GM23248 (cell line): ENCODE measurements around the gene SS18L1. TPM values are rescaled to one million over a fixed set of nuclear protein-coding genes. Genes with fewer than 3 reads are reported as not detected.

ENCODE experiments used
- DNase-seq: peaks from one replicate; pipeline ENCODE4 v3.0.0-alpha.2; 2015
- H2AFZ ChIP-seq: fragments of 200-600 bp; sonication (generic); 2 replicates; pipeline ENCODE4 v1.6.1; 2016; ENCODE audit warnings: antibody characterized with exemption
- H3F3A ChIP-seq: fragments of 200-600 bp; sonication (generic); 2 replicates; pipeline ENCODE4 v1.6.1; 2016; ENCODE audit warnings: mild to moderate bottlenecking, antibody characterized with exemption, mixed run types; ENCODE audit not compliant: insufficient read depth
- H3K27ac ChIP-seq: fragments of 200-600 bp; sonication (generic); 2 replicates; pipeline ENCODE4 v1.5.1; 2016; ENCODE audit warnings: mild to moderate bottlenecking
- H3K27me3 ChIP-seq: fragments of 200-600 bp; sonication (generic); replicated peaks from 2 replicates; pipeline ENCODE4 v1.6.1; 2016; ENCODE audit warnings: mild to moderate bottlenecking; ENCODE audit not compliant: insufficient read depth
- H3K36me3 ChIP-seq: fragments of 200-600 bp; sonication (generic); 2 replicates; pipeline ENCODE4 v1.6.1; 2016; ENCODE audit warnings: low read depth, mild to moderate bottlenecking
- H3K4me1 ChIP-seq: fragments of 200-600 bp; sonication (generic); 2 replicates; pipeline ENCODE4 v1.6.1; 2016; ENCODE audit warnings: mild to moderate bottlenecking; ENCODE audit not compliant: insufficient read depth
- H3K4me2 ChIP-seq: fragments of 200-600 bp; sonication (generic); one replicate; pipeline ENCODE4 v1.6.1; 2016; ENCODE audit warnings: mild to moderate bottlenecking; ENCODE audit not compliant: unreplicated experiment
- H3K4me3 ChIP-seq: fragments of 200-600 bp; sonication (generic); 2 replicates; pipeline ENCODE4 v1.5.1; 2016; ENCODE audit warnings: mild to moderate bottlenecking
- H3K79me2 ChIP-seq: fragments of 200-600 bp; sonication (generic); 2 replicates; pipeline ENCODE4 v1.6.1; 2016; ENCODE audit warnings: mild to moderate bottlenecking; ENCODE audit not compliant: insufficient read depth
- H3K9ac ChIP-seq: fragments of 200-600 bp; sonication (generic); 2 replicates; pipeline ENCODE4 v1.6.1; 2016; ENCODE audit warnings: mild to moderate bottlenecking
- H3K9me2 ChIP-seq: fragments of 200-600 bp; sonication (generic); 2 replicates; pipeline ENCODE4 v1.6.1; 2016; ENCODE audit warnings: mixed run types, mild to moderate bottlenecking, moderate library complexity; ENCODE audit not compliant: insufficient read depth
- H3K9me3 ChIP-seq: fragments of 200-600 bp; sonication (generic); one replicate; pipeline ENCODE4 v1.6.1; 2017; ENCODE audit warnings: low read depth
- H4K20me1 ChIP-seq: fragments of 200-600 bp; sonication (generic); 2 replicates; pipeline ENCODE4 v1.6.0; 2016; ENCODE audit not compliant: insufficient read depth
- EZH2 ChIP-seq: fragments of 200-600 bp; sonication (generic); IDR thresholded peaks from 2 replicates; pipeline ENCODE4 v1.6.1; 2018; ENCODE audit warnings: antibody characterized with exemption, mild to moderate bottlenecking; ENCODE audit not compliant: insufficient read depth, poor library complexity, severe bottlenecking
- EZH2phosphoT487 ChIP-seq: fragments of 200-600 bp; sonication (generic); IDR thresholded peaks from 2 replicates; pipeline ENCODE4 v1.6.1; 2018; ENCODE audit warnings: antibody characterized with exemption, moderate library complexity, mild to moderate bottlenecking, low read depth; ENCODE audit not compliant: insufficient read depth
- WGBS, 2 experiments: methylation state at CpG; one replicate each; pipeline ENCODE4 v1.1.6; 2015 to 2017; ENCODE audit warnings: low lambda C conversion rate in 2 of 2, low coverage in 1 of 2; ENCODE audit errors: missing lambda C conversion rate in 2 of 2; 5-methylcytosine and 5-hydroxymethylcytosine counted together
- in situ Hi-C: fragments of 300-500 bp; cut with MboI; formaldehyde crosslinking; loops from 2 replicates; pipeline ENCODE4 v1.15.0; 2020
- polyA plus RNA-seq: library from polyadenylated mRNA; unstranded; fragments of >200 nt; fragmentation: Nextera tagmentation; extraction: Ambion mirVana; gene quantifications from 2 replicates; pipeline ENCODE4 v1.2.1, GENCODE V29; 2016
- total RNA-seq: library from RNA; depleted of rRNA; stranded (reverse); fragments of >200 nt; shearing (Covaris generic); gene quantifications from 2 replicates; pipeline ENCODE4 v1.2.3, GENCODE V29; 2014

SS18L1 gene
- total and polyA plus RNA-seq, 2 experiments from 2014 or later: 2.3 to 8.8 TPM

GRCh38 chr20:62195736-62196135, 52.2 kb downstream of the SS18L1 start:
- no peaks in the 10 kb centered on the region for H4K20me1 ChIP-seq
- H3K9me3 ChIP-seq: no peaks in the 10 kb centered on the region
- no peak overlapping the region for H3K9ac ChIP-seq
- no peaks in the 10 kb centered on the region for H3K9me2 ChIP-seq
- 95 to 97% methylated on average over 10 of the region's 10 CpGs for whole genome bisulfite sequencing, 2 experiments
- H2AFZ ChIP-seq: no peak overlapping the region
- no peak overlapping the region for H3K4me2 ChIP-seq
- no peaks in the 10 kb centered on the region for H3K4me1 ChIP-seq
- in situ Hi-C loops: no loop called here
- no peak for DNase-seq
- no peak for TF ChIP-seq EZH2phosphoT487
- H3K27me3 ChIP-seq: no peaks in the 10 kb centered on the region
- H3K79me2 ChIP-seq: peaks cover 34% of the 10 kb centered on the region
- H3K4me3 ChIP-seq: no peak overlapping the region
- H3K27ac ChIP-seq: no peak overlapping the region
- no peaks in the 10 kb centered on the region for H3F3A ChIP-seq
- H3K36me3 ChIP-seq: peaks cover 25% of the 10 kb centered on the region

- Histone ChIP-seq H3K4me3 (no peak overlapping the region), H3K79me2 (peaks cover 29% of the 10 kb centered on the region), H3K4me2 (no peak overlapping the region), H3K9ac (no peak overlapping the region), H2AFZ (no peak overlapping the region), H3K27ac (no peak overlapping the region), H3K9me3 (no peaks in the 10 kb centered on the region), H4K20me1 (no peaks in the 10 kb centered on the region), H3F3A (no peaks in the 10 kb centered on the region), H3K9me2 (no peaks in the 10 kb centered on the region), H3K27me3 (no peaks in the 10 kb centered on the region), H3K4me1 (no peaks in the 10 kb centered on the region), H3K36me3 (peaks cover 25% of the 10 kb centered on the region)
- TF ChIP-seq EZH2 (no peak), EZH2phosphoT487 (no peak)
- no peak for DNase-seq
- in situ Hi-C loops: no loop called here
- 93 to 94% methylated on average over 10 of the region's 10 CpGs for WGBS, 2 experiments
Observed at GRCh38 chr20:62196286-62196685, 52.7 kb downstream of the SS18L1 start.

GRCh38 chr20:62197311-62197710, 53.7 kb downstream of the SS18L1 start:
- Histone ChIP-seq H4K20me1 (no peaks in the 10 kb centered on the region), H3K4me3 (no peak overlapping the region), H3K79me2 (peaks cover 19% of the 10 kb centered on the region), H3K9me3 (no peaks in the 10 kb centered on the region), H3K4me1 (no peaks in the 10 kb centered on the region), H3K27ac (no peak overlapping the region), H3K9me2 (no peaks in the 10 kb centered on the region), H3F3A (no peaks in the 10 kb centered on the region), H3K4me2 (no peak overlapping the region), H3K36me3 (peaks cover 25% of the 10 kb centered on the region), H2AFZ (no peak overlapping the region), H3K27me3 (no peaks in the 10 kb centered on the region), H3K9ac (no peak overlapping the region)
- TF ChIP-seq EZH2phosphoT487 (no peak), EZH2 (no peak)
- in situ Hi-C loops: no loop called here
- no peak for DNase-seq
- WGBS, 2 experiments: 92 to 93% methylated on average over 9 of the region's 9 CpGs

GRCh38 chr20:62197801-62198200, 54.2 kb downstream of the SS18L1 start:
- H3K9ac ChIP-seq: no peak overlapping the region
- no peaks in the 10 kb centered on the region for H3K27me3 ChIP-seq
- no peaks in the 10 kb centered on the region for H3K9me3 ChIP-seq
- H2AFZ ChIP-seq: no peak overlapping the region
- no peak overlapping the region for H3K4me3 ChIP-seq
- H3K27ac ChIP-seq: no peak overlapping the region
- no peaks in the 10 kb centered on the region for H3K9me2 ChIP-seq
- peaks cover 25% of the 10 kb centered on the region for H3K36me3 ChIP-seq
- WGBS, 2 experiments: 95 to 97% methylated on average over 18 of the region's 18 CpGs
- no peak for TF ChIP-seq EZH2
- TF ChIP-seq EZH2phosphoT487: no peak
- H3K4me2 ChIP-seq: no peak overlapping the region
- H3K79me2 ChIP-seq: peaks cover 14% of the 10 kb centered on the region
- DNase-seq: no peak
- no peaks in the 10 kb centered on the region for H3F3A ChIP-seq
- no peaks in the 10 kb centered on the region for H3K4me1 ChIP-seq
- in situ Hi-C loops: no loop called here
- no peaks in the 10 kb centered on the region for H4K20me1 ChIP-seq

DNA sequence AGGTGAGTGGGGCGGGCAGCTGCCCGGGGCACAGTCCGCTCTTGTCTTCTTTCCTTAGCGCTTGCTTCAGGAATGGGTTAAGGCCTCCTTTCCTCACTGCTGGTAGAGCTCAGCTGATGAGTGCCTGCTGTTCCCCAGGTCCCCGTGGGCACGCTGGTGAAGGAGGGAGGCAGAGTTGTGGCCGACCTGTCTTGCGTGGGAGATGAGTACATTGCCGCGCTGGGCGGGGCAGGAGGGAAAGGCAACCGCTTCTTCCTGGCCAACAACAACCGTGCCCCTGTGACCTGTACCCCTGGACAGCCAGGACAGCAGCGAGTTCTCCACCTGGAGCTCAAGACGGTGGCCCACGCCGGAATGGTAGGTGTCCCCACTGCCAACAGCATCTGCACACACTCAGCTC, 54.9 kb downstream of the SS18L1 start:
- no peak overlapping the region for H3K27ac ChIP-seq
- no peak overlapping the region for H3K4me3 ChIP-seq
- no peak for DNase-seq
- H3K4me2 ChIP-seq: no peak overlapping the region
- no peaks in the 10 kb centered on the region for H3K27me3 ChIP-seq
- H3K36me3 ChIP-seq: peaks cover 25% of the 10 kb centered on the region
- H3K9me3 ChIP-seq: no peaks in the 10 kb centered on the region
- no peak overlapping the region for H2AFZ ChIP-seq
- in situ Hi-C loops: no loop called here
- peaks cover 7% of the 10 kb centered on the region; the same call in 1 of the 2 replicates for H3K79me2 ChIP-seq
- H3K4me1 ChIP-seq: no peaks in the 10 kb centered on the region
- TF ChIP-seq EZH2: no peak
- TF ChIP-seq EZH2phosphoT487: no peak
- no peaks in the 10 kb centered on the region for H4K20me1 ChIP-seq
- WGBS, 2 experiments: 97 to 99% methylated on average over 17 of the region's 17 CpGs
- H3K9me2 ChIP-seq: no peaks in the 10 kb centered on the region
- no peaks in the 10 kb centered on the region for H3F3A ChIP-seq
- H3K9ac ChIP-seq: no peak overlapping the region
